Heart left ventricle (tissue), 13 donors: Measurements from ENCODE around the gene APEX2.

Experiments
- POLR2A ChIP-seq, 2 donors: fragments of 450-650 bp; IDR thresholded peaks; one replicate each; pipeline ENCODE4 v1.6.1; 2017; ENCODE audit warnings: antibody characterized with exemption in 2 of 2, mild to moderate bottlenecking in 2 of 2, moderate library complexity in 2 of 2
- TF ChIP-seq, protein P1 (sequence below), 12 donors: fragments of 200-600 bp; sonication (generic) in 4 of 12; IDR thresholded peaks; one replicate each; pipeline versions ENCODE4 v1.5.0 to v1.8.0; 2018 to 2022; ENCODE audit warnings: antibody characterized with exemption in 12 of 12, mild to moderate bottlenecking in 5 of 12
- donor health status: ischemic (EF 13 %, LVEDD 7.1; RV severe dilation, severe dysfunction).
- donor health status: DM: no; HTN: yes; CAD: no.
- donor health status: DM: no; HTN: no; CAD: no.
- donor health status: ischemic (EF 25% LVEDD 6.9; RV normal size, moderate dysfunction).
- donor health status: ischemic (EF 25% LVEDD 5.7; RV mildly dilated, moderate dysfunction).
- donor health status: ischemic (EF 35%, LVEDD 5.7; RV mildly dilated, moderate dysfunction).
- donor health status: nonischemic (EF 11% LVEDD 7.7; RV severe dilation, severe dysfunction).
- donor health status: DM: yes; HTN: yes; CAD: no.
- donor health status: PGD.
- donor health status: ischemic (EF 29% LVEDD 5.4; RV normal size, mild dysfunction).
- donor health status: nonischemic (EF 23%, LVEDD 6.1; RV moderate dilation, normal function).

DNA sequence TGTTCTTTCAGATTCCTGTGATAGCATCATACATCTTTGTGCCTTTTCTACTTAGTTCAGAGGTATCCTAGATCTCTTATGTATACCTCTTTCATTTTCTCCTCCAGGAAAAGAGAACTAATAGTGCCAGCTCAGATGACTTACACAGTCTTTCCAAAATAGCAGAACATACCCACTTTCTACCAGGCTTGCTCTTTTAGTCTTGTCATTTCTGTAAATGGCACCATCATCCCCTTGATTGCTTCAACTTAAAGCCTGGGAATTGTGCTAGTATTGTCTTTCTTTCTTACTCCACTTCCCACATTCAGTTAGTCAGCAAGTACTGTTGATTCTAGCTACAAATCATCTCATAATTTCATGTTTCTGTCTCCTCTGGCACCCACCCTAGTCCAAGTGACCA, 5.1 kb downstream of the APEX2 start:
- TF ChIP-seq, protein P1, sequence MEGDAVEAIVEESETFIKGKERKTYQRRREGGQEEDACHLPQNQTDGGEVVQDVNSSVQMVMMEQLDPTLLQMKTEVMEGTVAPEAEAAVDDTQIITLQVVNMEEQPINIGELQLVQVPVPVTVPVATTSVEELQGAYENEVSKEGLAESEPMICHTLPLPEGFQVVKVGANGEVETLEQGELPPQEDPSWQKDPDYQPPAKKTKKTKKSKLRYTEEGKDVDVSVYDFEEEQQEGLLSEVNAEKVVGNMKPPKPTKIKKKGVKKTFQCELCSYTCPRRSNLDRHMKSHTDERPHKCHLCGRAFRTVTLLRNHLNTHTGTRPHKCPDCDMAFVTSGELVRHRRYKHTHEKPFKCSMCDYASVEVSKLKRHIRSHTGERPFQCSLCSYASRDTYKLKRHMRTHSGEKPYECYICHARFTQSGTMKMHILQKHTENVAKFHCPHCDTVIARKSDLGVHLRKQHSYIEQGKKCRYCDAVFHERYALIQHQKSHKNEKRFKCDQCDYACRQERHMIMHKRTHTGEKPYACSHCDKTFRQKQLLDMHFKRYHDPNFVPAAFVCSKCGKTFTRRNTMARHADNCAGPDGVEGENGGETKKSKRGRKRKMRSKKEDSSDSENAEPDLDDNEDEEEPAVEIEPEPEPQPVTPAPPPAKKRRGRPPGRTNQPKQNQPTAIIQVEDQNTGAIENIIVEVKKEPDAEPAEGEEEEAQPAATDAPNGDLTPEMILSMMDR (IDR thresholded peaks at IDR 0.05) = no peak
- TF ChIP-seq POLR2A (IDR thresholded peaks at IDR 0.05) = no peak
